A172 (cell line): ENCODE data around the gene REEP2. TPM values are rescaled to one million over a fixed set of nuclear protein-coding genes. Genes with fewer than 3 reads are reported as not detected.

Experiments used
- total RNA-seq: library from RNA; depleted of rRNA; stranded (reverse); fragments of >200 nt; shearing (Covaris generic); gene quantifications from 2 replicates; pipeline ENCODE4 v1.2.3, GENCODE V29; 2014; rRNA removed

The REEP2 gene
- total RNA-seq, 1 experiment from 2014 or later: 43.5 TPM

Other genes with a start within 250 kb of the REEP2 start
- 69.5 and 72.6 TPM in 2 replicates for gene CDC23, start 225.7 kb upstream of the REEP2 start, total RNA-seq
- not detected in 2 replicates for gene GFRA3, start 164.4 kb upstream of the REEP2 start, total RNA-seq
- 24.8 and 25.4 TPM in 2 replicates for gene CDC25C, start 107.3 kb upstream of the REEP2 start, total RNA-seq
- 25.4 and 30.7 TPM in 2 replicates for gene FAM53C, start 100.8 kb upstream of the REEP2 start, total RNA-seq
- gene KDM3B, start 86.4 kb upstream of the REEP2 start, total RNA-seq: 45.5 and 50.5 TPM in 2 replicates
- 2.6 and 4.3 TPM in 2 replicates for gene EGR1, start 26.4 kb downstream of the REEP2 start, total RNA-seq
- gene ETF1, start 104.2 kb downstream of the REEP2 start, total RNA-seq: 165 and 172 TPM in 2 replicates
- gene HSPA9, start 136.3 kb downstream of the REEP2 start, total RNA-seq: 605 and 654 TPM in 2 replicates